Stomach (tissue), 9 donors: ENCODE results near the gene STAT5B. TPM values are rescaled to one million over a fixed set of nuclear protein-coding genes. Genes with fewer than 3 reads are reported as not detected.
A peak's percentile ranks its signal among the peaks of the same experiment; 100 is the strongest.
"Not testable (repeated sequence)": the region's sequence is repeated elsewhere in the genome, so short reads cannot be mapped to it uniquely, and the experiment has no call there.

Source experiments
- DNase-seq, 2 donors: peaks; one replicate each; pipeline versions ENCODE4 v3.0.0 to v3.0.0-alpha.2; 2013 to 2019
- H3K27ac ChIP-seq, 5 donors: fragments of 200-600 bp in 4 of 5; sonication (generic) in 4 of 5; one replicate each; pipeline ENCODE4 v1.5.1; 2013 to 2019; ENCODE audit warnings: mild to moderate bottlenecking in 1 of 5, moderate library complexity in 1 of 5
- H3K27me3 ChIP-seq, 3 donors: fragments of 200-600 bp; sonication (generic); one replicate each; pipeline ENCODE4 v1.5.1; 2017 to 2019; ENCODE audit warnings: mixed run types in 1 of 3
- H3K36me3 ChIP-seq, 4 donors: fragments of 200-600 bp; sonication (generic); 1 replicate in 3 of 4; 2 replicates in 1 of 4; pipeline ENCODE4 v1.5.1; 2016 to 2019
- H3K4me1 ChIP-seq, 4 donors: fragments of 200-600 bp; sonication (generic); one replicate each; pipeline ENCODE4 v1.5.1; 2016 to 2019
- H3K4me3 ChIP-seq, 4 donors: fragments of 200-600 bp; sonication (generic) in 3 of 4; one replicate each; pipeline ENCODE4 v1.5.1; 2016 to 2019; ENCODE audit warnings: mild to moderate bottlenecking in 1 of 4
- H3K9me3 ChIP-seq, 4 donors: fragments of 200-600 bp; sonication (generic); one replicate each; pipeline ENCODE4 v1.5.1; 2016 to 2019
- CTCF ChIP-seq, 7 experiments: fragments of 450-650 bp in 4 of 7; fragments of 200-600 bp in 3 of 7; sonication (generic) in 3 of 7; IDR thresholded peaks; one replicate each; pipeline ENCODE4 v1.5.1; 2016 to 2019; ENCODE audit warnings: antibody characterized with exemption in 7 of 7, control low read depth in 2 of 7, mild to moderate bottlenecking in 1 of 7
- EP300 ChIP-seq: sonication (generic); formaldehyde crosslinking; IDR thresholded peaks from one replicate; pipeline ENCODE4 v1.6.1; 2017; ENCODE audit warnings: antibody characterized with exemption
- POLR2A ChIP-seq, 4 donors: fragments of 450-650 bp; IDR thresholded peaks; one replicate each; pipeline ENCODE4 v1.6.1; 2016; ENCODE audit warnings: antibody characterized with exemption in 4 of 4, control low read depth in 2 of 4, mild to moderate bottlenecking in 1 of 4, moderate library complexity in 1 of 4
- POLR2AphosphoS5 ChIP-seq, 3 donors: sonication (generic); formaldehyde crosslinking; IDR thresholded peaks; one replicate each; pipeline ENCODE4 v1.6.1; 2016; ENCODE audit warnings: antibody characterized with exemption in 3 of 3
- WGBS, 5 donors: extraction: QIAGEN DNeasy Blood & Tissue Kit in 3 of 5; methylation state at CpG; one replicate each; pipeline versions ENCODE4 v1.1.5 to v1.1.7; 2013 to 2018; 5-methylcytosine and 5-hydroxymethylcytosine counted together
- intact Hi-C: fragments of 100-400 bp; cut with DNase I; formaldehyde crosslinking; loops from one replicate; pipeline ENCODE4 v1.15.1; 2023; ENCODE audit warnings: low total_unique reads
- polyA plus RNA-seq, 3 donors: library from polyadenylated mRNA; stranded (reverse); fragments of 200-250 nt; gene quantifications; one replicate each; pipeline ENCODE4 v1.2.3, GENCODE V29; 2013
- total RNA-seq, 5 donors: library from RNA; depleted of rRNA; stranded (reverse); fragments of >200 nt; gene quantifications; one replicate each; pipeline versions ENCODE4 v1.1.0 to v1.2.3, GENCODE V29; 2014 to 2016
- donor health status: healthy with polysubstance abuse.
- donor health status: Bipolar disorder and iron deficiency.
- donor health status: healthy.

The STAT5B gene
- total and polyA plus RNA-seq, 8 donors = 18.9 to 86.2 (median 52.4) TPM

GRCh38 chr17:42322382-42323267 is 46.4 kb upstream of the STAT5B start:
- peaks cover 56 to 100% (median 99%) of the 10 kb centered on the region in 4 donors for H3K36me3 ChIP-seq
- intact Hi-C loops = loop anchor here (5.0 to 10.0 kb wide), 2 partner anchors 80 to 192 kb away; no protein-coding TSS in a partner anchor

GRCh38 chr17:42321555-42321954 is 45.4 kb upstream of the STAT5B start:
- Histone ChIP-seq H3K27ac (peak overlapping the region in 1 of 5 donors; percentile 7), H3K27me3 (no peaks in the 10 kb centered on the region), H3K36me3 (peaks cover 62 to 100% (median 99%) of the 10 kb centered on the region in 4 donors), H3K4me3 (no peak overlapping the region), H3K9me3 (no peaks in the 10 kb centered on the region), H3K4me1 (peaks cover 5 to 63% (median 17%) of the 10 kb centered on the region in 4 donors)
- WGBS, 5 donors = 88 to 96% (median 93%) methylated on average over 4 of the region's 4 CpGs
- intact Hi-C loops = loop anchor here (5.0 to 10.0 kb wide), 2 partner anchors 81 to 193 kb away; no protein-coding TSS in a partner anchor
- no peak for DNase-seq
- TF ChIP-seq POLR2AphosphoS5 (IDR thresholded peaks at IDR 0.05) = no peak

More at GRCh38 chr17:42322382-42323267, 46.4 kb upstream of the STAT5B start:
- H3K4me3 ChIP-seq = no peak overlapping the region
- DNase-seq = peak; percentile 97
- peaks cover 4 to 56% (median 13%) of the 10 kb centered on the region in 4 donors for H3K4me1 ChIP-seq
- TF ChIP-seq EP300 (no peak), CTCF (IDR thresholded peaks at IDR 0.05) (peak in 6 of 7 experiments; percentile 66 to 100 (median 98)), POLR2AphosphoS5 (IDR thresholded peaks at IDR 0.05) (peak; percentile 25 to 91 (median 63))
- H3K27me3 ChIP-seq = no peaks in the 10 kb centered on the region
- H3K9me3 ChIP-seq = no peaks in the 10 kb centered on the region
- H3K27ac ChIP-seq = peak overlapping the region in 3 of 5 donors; percentile 23 to 49 (median 46)
- WGBS, 5 donors = 34 to 40% (median 37%) methylated on average over 10 of the region's 10 CpGs

- peak overlapping the region in 1 of 5 donors; percentile 18 for H3K27ac ChIP-seq
- H3K4me3 ChIP-seq, intact Hi-C loops, DNase-seq, H3K27me3 ChIP-seq, H3K9me3 ChIP-seq: not testable (repeated sequence)
- 82 to 99% (median 93%) methylated on average over 6 of the region's 6 CpGs for WGBS, 5 donors
- peaks cover 5 to 74% (median 34%) of the 10 kb centered on the region in 4 donors for H3K4me1 ChIP-seq
- H3K36me3 ChIP-seq = peaks cover 70 to 100% (median 99%) of the 10 kb centered on the region in 4 donors
These were observed 41.8 kb upstream of the STAT5B start for GRCh38 chr17:42317967-42318366.

- Histone ChIP-seq H3K27me3 (no peaks in the 10 kb centered on the region), H3K36me3 (peaks cover 66 to 99% (median 96%) of the 10 kb centered on the region in 4 donors), H3K4me3 (no peak overlapping the region), H3K9me3 (no peaks in the 10 kb centered on the region), H3K4me1 (peaks cover 11 to 74% (median 34%) of the 10 kb centered on the region in 4 donors), H3K27ac (peak overlapping the region in 2 of 5 donors; percentile 3 to 18)
- intact Hi-C loops = no loop called here
- no peak for TF ChIP-seq POLR2AphosphoS5 (IDR thresholded peaks at IDR 0.05)
- TF ChIP-seq POLR2A (IDR thresholded peaks at IDR 0.05) = no peak
- no peak for TF ChIP-seq CTCF (IDR thresholded peaks at IDR 0.05)
- TF ChIP-seq EP300 = no peak
- WGBS, 5 donors = 24 to 51% (median 42%) methylated on average over 5 of the region's 5 CpGs
- DNase-seq = no peak
These were observed 41.2 kb upstream of the STAT5B start for GRCh38 chr17:42317266-42317845.

- Histone ChIP-seq H3K4me1 (peaks cover 17 to 76% (median 38%) of the 10 kb centered on the region in 4 donors), H3K27ac (peak overlapping the region in 1 of 5 donors; percentile 3), H3K4me3 (no peak overlapping the region), H3K9me3 (no peaks in the 10 kb centered on the region), H3K27me3 (no peaks in the 10 kb centered on the region), H3K36me3 (peaks cover 60 to 99% (median 93%) of the 10 kb centered on the region in 4 donors)
- TF ChIP-seq EP300 = no peak
- no peak for TF ChIP-seq POLR2AphosphoS5 (IDR thresholded peaks at IDR 0.05)
- TF ChIP-seq POLR2A (IDR thresholded peaks at IDR 0.05) = no peak
- 77 to 87% (median 81%) methylated on average over 4 of the region's 4 CpGs for WGBS, 5 donors
- intact Hi-C loops = no loop called here
- DNase-seq = no peak
These were observed 40.6 kb upstream of the STAT5B start for GRCh38 chr17:42316755-42317154.
